GM12891 (cell line): ENCODE measurements around the gene HAUS7.

Experiments
- DNase-seq: peaks from one replicate; pipeline ENCODE4 v3.0.0; 2011; ENCODE audit warnings: low spot score; ENCODE audit not compliant: insufficient read length
- FAIRE-seq: peaks from 2 replicates; lab custom pipeline; 2011; peaks lifted over from hg19 to GRCh38; lab: Jason Lieb, UNC
- PAX5 ChIP-seq: IDR thresholded peaks from 2 replicates; pipeline ENCODE4 v1.6.1; 2011; ENCODE audit warnings: low read length, moderate library complexity, mild to moderate bottlenecking; ENCODE audit not compliant: insufficient read depth, severe bottlenecking
- POLR2A ChIP-seq: IDR thresholded peaks from 2 replicates; pipeline ENCODE4 v1.6.1; 2011; ENCODE audit warnings: low read depth, low read length, control low read depth
- POLR2AphosphoS5 ChIP-seq: IDR thresholded peaks from 2 replicates; pipeline ENCODE4 v1.6.1; 2011; ENCODE audit warnings: low read depth, low read length, control low read depth
- POU2F2 ChIP-seq: IDR thresholded peaks from 2 replicates; pipeline ENCODE4 v1.6.1; 2011; ENCODE audit warnings: low read depth, mild to moderate bottlenecking, control low read depth, low read length, moderate library complexity
- SPI1 ChIP-seq: IDR thresholded peaks from 2 replicates; pipeline ENCODE4 v1.6.1; 2011; ENCODE audit warnings: low read depth, low read length, control low read depth
- TAF1 ChIP-seq: IDR thresholded peaks from 2 replicates; pipeline ENCODE4 v1.6.1; 2011; ENCODE audit warnings: low read depth, low read length, control low read depth

HAUS7 gene

GRCh38 chrX:153482376-153483015 is 12.1 kb upstream of the HAUS7 start:
- no peak for DNase-seq
- no peak for FAIRE-seq
- TF ChIP-seq POU2F2 (no peak), PAX5 (no peak), POLR2A (no peak), TAF1 (no peak), SPI1 (no peak), POLR2AphosphoS5 (no peak)

- FAIRE-seq (no peak), DNase-seq (no peak)
- TF ChIP-seq PAX5 (no peak), POLR2AphosphoS5 (no peak), POU2F2 (no peak), TAF1 (no peak), SPI1 (no peak), POLR2A (no peak)
Observed at GRCh38 chrX:153481043-153481442, 10.7 kb upstream of the HAUS7 start.

GRCh38 chrX:153478746-153479145 is 8.4 kb upstream of the HAUS7 start:
- TF ChIP-seq POLR2AphosphoS5 (no peak), POLR2A (no peak), POU2F2 (no peak), TAF1 (no peak), SPI1 (no peak), PAX5 (no peak)
- DNase-seq (no peak), FAIRE-seq (no peak)

DNA sequence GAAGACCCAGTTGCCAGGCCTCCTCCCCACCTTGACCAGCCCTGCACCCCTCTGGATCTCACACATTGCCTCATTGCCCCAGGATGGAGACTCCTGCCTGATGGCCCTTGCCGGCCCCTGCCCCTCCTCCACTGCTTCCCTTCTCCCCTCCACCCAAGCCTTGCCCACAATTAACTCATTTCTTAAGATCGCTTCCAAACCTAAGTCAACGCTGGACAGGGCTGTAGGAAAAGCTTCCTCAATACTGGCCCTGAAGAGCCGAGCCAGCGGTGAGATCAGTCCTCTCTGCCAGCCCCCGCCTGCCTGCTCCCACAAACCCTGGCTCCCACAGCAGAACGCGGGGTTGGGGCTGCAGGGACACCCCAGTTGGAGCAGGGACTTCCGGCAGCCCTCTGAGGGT is 7.5 kb upstream of the HAUS7 start:
- FAIRE-seq (no peak), DNase-seq (no peak)
- no peak for TF ChIP-seq POLR2AphosphoS5
- TF ChIP-seq POLR2A, result no peak
- TF ChIP-seq PAX5, result no peak

DNA sequence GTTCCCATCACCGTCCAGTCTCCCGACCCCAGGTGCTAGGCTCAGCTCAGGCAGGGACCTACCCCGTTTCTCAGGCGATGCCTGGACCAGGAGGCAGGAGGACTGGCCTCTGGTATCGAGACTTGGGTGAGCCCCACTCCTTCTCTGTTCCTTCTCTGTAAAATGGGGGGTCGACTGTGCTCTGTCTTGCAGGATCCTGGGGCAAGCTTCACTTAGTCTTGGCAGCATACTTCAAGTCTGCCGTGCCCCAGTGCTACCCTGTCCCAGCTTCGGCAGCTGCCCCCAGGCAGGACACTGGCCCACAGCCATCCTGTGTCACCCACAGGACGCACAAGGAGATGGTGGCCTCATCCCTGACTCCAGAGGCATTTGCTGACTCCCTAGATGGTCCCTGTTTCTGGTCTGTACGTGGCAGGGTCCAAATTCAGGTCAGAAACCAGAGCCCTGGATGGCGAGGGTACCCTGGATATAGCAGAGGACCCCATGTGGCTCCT is 7.0 kb upstream of the HAUS7 start:
- TF ChIP-seq PAX5 (no peak), POU2F2 (no peak), TAF1 (no peak)
- DNase-seq (no peak), FAIRE-seq (no peak)

DNA sequence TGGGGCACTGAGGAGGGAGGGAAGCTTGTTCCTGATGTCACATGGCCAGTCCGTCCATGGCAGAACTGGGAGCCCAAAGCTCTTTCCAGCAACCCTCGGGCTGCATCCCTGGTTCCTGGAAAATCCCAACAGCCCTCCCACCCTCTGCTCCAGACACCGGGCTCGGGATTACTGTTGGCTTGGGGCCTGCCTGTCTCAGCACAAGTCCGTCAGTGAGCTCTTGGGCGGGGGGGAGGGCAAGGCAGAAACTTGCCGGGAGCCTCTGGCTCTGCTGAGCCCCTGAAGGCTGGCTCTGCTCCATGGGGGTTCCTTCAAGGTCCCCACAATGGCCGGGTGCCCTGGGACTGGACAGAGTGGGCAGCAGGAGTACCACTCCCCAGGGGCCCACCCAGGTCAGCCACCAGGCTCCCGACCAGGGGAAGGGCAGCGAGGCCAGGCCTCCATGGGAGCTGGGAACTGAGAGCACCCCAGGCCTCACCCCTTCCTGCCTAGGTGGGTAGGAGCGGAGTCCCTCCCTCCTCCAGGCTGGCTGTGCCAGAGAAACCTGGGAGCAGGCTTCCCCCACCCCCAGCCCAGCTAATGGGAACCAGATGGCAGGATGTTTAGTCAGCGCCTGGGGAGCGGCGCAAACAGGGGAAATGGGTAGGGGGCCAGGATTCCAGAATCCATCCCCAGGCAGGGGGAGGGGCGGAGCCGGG is 6.4 kb upstream of the HAUS7 start:
- no peak for DNase-seq
- no peak for TF ChIP-seq POLR2AphosphoS5
- TF ChIP-seq POU2F2, result no peak
- no peak for TF ChIP-seq POLR2A
- no peak for TF ChIP-seq TAF1
- no peak for TF ChIP-seq PAX5
- TF ChIP-seq SPI1, result no peak
- FAIRE-seq, result no peak

DNA sequence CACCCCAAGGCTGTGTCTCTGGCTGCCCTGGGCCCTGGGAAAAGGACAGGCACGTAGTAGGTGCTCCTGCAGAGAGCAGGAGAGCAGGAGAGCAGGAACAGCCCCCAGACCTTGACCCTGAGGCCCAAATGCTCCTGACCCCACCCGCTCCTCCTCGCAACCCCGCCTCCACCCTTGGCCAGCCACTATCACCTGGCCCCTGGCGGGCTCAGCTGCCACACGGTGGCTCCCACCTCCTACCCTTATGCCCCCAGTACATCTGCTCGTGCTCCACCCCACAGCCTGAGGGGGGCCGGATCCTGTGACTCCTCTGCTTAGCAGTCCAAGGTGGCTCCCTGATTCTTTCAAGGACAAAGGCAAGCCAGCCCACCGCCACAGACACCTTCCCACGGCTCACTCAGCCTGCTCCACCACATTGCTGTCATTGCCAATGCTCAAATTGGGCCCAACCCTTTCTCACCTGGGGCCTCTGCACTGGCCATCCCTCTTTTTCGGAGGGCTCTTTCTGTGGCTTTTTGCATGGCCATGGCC is 5.4 kb upstream of the HAUS7 start:
- TF ChIP-seq POU2F2, result no peak
- no peak for TF ChIP-seq TAF1
- TF ChIP-seq PAX5, result no peak
- no peak for TF ChIP-seq POLR2A
- TF ChIP-seq POLR2AphosphoS5, result no peak
- no peak for TF ChIP-seq SPI1
- DNase-seq, result no peak
- FAIRE-seq, result no peak

DNA sequence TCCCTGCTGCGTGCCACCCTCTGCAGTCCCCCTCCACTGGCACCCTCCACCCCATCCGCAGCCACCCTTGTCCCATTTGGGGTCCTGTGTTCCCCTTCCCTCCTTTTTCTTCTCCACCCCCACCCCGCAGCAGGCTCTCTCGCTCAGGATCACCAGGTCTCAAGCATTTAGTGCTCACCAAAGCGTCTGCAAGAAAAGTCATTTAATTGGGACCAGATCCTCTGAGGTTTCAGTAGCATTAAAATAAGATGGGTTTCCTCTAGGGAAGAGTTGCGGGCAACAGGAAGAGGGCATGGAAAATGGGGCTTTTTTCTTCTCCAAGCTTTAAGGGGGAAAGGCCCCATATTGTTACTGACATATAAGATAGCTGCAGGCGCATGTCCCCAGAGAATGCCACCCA is 4.9 kb upstream of the HAUS7 start:
- FAIRE-seq (no peak), DNase-seq (no peak)
- TF ChIP-seq PAX5 (no peak), POU2F2 (no peak), POLR2A (no peak), SPI1 (no peak), TAF1 (no peak), POLR2AphosphoS5 (no peak)

- FAIRE-seq (no peak), DNase-seq (no peak)
- TF ChIP-seq TAF1 (no peak), SPI1 (no peak), POLR2A (no peak), POLR2AphosphoS5 (no peak)
Observed at GRCh38 chrX:153474718-153475117, 4.3 kb upstream of the HAUS7 start.

- DNase-seq (no peak), FAIRE-seq (no peak)
- TF ChIP-seq POLR2AphosphoS5 (no peak), PAX5 (no peak), SPI1 (no peak), POU2F2 (no peak)
Observed at GRCh38 chrX:153474266-153474665, 3.9 kb upstream of the HAUS7 start.
